ENCODE data around the gene COX7A2.

The COX7A2 gene

DNA sequence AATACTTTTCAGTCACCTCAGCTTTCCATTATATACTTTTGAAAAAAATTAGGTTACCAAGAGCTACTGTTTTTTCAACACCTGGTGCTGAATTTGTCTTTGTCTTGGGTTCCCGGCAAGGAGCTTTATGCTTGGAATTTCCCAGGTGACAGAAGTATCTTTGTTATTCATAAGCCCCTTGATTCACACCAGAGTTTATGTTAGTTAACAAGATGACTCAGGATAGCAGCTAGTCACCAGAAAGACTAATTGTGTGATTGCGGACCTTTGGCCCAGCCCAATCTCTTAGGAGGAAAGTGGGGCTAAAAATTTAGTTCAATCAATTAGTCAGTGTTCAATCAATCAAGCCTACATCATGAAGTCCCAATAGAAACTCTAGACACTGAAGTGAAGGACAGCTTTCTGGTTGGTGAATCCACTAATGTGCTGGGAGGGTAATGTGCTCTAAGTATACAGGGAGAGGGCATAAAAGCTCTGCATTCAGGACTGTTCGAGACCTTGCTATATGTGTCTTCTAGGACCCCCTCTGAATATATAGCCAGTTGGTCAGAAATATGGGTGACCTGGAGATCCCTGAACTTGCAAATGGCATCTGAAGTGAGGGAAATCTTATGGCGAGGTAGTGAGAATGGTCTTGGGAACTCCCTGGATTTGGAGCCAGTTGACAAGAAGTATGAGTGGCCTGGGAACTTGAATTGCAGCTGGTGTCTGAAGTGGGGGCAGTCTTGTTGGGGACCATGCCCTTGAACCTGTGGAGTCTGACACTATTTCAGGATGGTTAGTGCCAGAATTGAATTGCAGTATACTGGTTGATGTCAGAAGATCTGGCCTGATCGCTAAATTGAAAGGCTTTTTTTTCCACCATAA lies 24.8 kb upstream of the COX7A2 start:
- Histone ChIP-seq H3K9ac (ENCODE audit: low read length) (peak overlapping the region; percentile 44), H3K4me3 (ENCODE audit: low read length) (no peak overlapping the region), H3K4me1 (ENCODE audit: control insufficient read depth, insufficient read depth, low read length) (peaks cover 37% of the 10 kb centered on the region), H3K36me3 (ENCODE audit: control insufficient read depth, insufficient read depth, low read length, severe bottlenecking) (peaks cover 17% of the 10 kb centered on the region), H3K9me3 (ENCODE audit: control insufficient read depth, low read length) (no peaks in the 10 kb centered on the region), H3K27me3 (replicated peaks; ENCODE audit: control insufficient read depth, insufficient read depth, low read length) (no peaks in the 10 kb centered on the region)
- DNase-seq (ENCODE audit: low read depth): no peak

DNA sequence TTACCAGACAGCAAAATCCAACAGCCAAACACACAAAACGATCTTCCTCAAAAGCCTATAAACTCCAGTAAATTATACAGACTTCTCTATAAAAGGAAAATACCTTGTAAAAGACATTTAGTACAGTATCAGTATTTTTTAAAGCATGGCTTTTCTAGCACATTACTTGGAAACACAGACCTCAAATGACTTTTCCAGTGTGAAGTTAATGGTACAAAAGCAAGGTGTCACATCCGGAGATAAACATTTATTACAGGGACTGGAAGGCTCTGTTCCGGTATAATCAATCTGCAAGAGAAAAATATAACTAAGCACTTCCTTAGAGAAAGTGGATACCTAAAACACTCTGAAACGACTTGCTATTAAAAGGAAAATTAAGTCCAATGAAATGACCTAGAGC lies 23.9 kb upstream of the COX7A2 start:
- no peak overlapping the region for H3K4me3 ChIP-seq (ENCODE audit: low read length)
- peaks cover 22% of the 10 kb centered on the region for H3K36me3 ChIP-seq (ENCODE audit: control insufficient read depth, insufficient read depth, low read length, severe bottlenecking)
- H3K9me3 ChIP-seq (ENCODE audit: control insufficient read depth, low read length): no peaks in the 10 kb centered on the region
- peaks cover 28% of the 10 kb centered on the region for H3K4me1 ChIP-seq (ENCODE audit: control insufficient read depth, insufficient read depth, low read length)
- no peaks in the 10 kb centered on the region for H3K27me3 ChIP-seq (replicated peaks; ENCODE audit: control insufficient read depth, insufficient read depth, low read length)
- DNase-seq (ENCODE audit: low read depth): no peak
- peak overlapping the region; percentile 44 for H3K9ac ChIP-seq (ENCODE audit: low read length)

DNA sequence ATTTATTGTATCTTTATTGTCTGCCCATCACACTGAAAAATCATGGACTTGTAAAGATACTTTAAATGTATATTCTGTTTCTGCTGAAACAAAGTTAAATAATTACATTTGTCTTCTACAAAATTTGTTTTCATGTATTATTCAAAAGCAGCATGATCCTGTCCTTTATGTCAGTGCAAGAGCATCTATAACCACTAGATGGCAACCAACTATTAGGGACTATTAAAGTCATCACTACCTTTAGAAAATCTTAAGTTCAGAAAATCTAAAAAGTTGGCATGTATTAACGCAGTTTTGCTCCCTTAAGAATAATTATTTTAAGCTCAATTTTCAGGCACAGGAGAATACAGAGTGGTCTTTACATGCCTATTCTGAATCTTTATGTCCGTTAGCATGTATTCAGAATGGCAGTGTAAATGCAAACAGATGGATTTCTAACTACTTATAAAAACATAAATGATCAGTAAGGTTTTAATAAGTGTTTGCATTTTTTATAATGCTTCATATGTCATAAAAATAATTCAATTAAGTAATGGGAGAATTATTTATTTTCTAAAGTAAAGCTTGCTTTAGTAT lies 23.2 kb upstream of the COX7A2 start:
- Histone ChIP-seq H3K9ac (ENCODE audit: low read length) (peak overlapping the region; percentile 44), H3K36me3 (ENCODE audit: control insufficient read depth, insufficient read depth, low read length, severe bottlenecking) (peaks cover 23% of the 10 kb centered on the region), H3K4me3 (ENCODE audit: low read length) (no peak overlapping the region), H3K9me3 (ENCODE audit: control insufficient read depth, low read length) (no peaks in the 10 kb centered on the region), H3K27me3 (replicated peaks; ENCODE audit: control insufficient read depth, insufficient read depth, low read length) (no peaks in the 10 kb centered on the region), H3K4me1 (ENCODE audit: control insufficient read depth, insufficient read depth, low read length) (peaks cover 22% of the 10 kb centered on the region)
- peak; percentile 84 for DNase-seq (ENCODE audit: low read depth)

DNA sequence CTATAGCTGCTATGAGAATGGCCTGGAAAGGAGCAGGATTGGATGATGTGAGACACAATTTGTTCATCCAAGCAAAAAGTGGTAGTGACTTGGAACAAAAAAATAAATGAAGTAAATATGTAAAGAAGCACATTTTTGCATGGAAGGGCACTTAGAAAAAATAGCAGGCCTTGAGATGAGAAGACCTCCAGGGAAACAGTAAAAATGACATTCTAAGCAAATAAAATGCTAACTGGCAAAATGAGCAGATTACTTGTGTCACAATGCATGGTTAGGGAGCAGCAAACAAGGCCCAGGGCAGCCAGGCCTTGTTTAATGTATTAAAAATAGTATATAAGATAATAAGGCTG lies 19.8 kb upstream of the COX7A2 start:
- DNase-seq (ENCODE audit: low read depth): no peak
- Histone ChIP-seq H3K36me3 (ENCODE audit: control insufficient read depth, insufficient read depth, low read length, severe bottlenecking) (peaks cover 45% of the 10 kb centered on the region), H3K4me1 (ENCODE audit: control insufficient read depth, insufficient read depth, low read length) (peaks cover 16% of the 10 kb centered on the region), H3K9me3 (ENCODE audit: control insufficient read depth, low read length) (no peaks in the 10 kb centered on the region), H3K9ac (ENCODE audit: low read length) (peak overlapping the region; percentile 61), H3K27me3 (replicated peaks; ENCODE audit: control insufficient read depth, insufficient read depth, low read length) (no peaks in the 10 kb centered on the region), H3K4me3 (ENCODE audit: low read length) (no peak overlapping the region)

DNA sequence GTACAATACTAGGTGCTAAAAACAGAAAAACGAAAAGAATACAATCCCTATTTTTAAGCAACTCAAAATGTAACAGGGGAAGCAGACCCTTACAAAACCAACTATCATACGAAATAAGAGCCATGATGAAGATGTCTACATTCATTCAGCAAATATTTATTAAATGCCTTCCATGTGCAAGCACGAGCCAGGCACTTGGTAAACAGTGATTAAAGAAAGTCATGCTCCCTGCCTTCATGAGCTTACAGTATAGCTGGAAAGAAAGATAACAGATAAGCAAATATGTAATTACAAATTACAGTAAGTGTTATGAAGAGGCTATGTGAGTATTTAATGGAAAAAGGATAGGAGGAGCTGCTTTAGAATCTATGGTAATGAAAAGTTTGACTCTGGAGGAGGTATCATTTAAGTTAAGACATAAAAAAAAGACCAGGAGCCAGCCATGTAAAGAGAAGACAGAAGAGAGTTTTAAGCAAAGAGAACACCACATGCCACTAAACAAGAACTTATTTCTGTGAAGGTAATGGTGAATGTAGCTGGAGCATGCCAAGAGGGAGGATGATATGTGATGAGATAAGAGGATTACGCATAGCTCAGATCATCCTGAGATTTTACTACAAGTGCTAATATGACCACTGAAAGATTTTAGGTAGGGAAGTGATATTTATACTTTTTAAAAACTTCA lies 19.3 kb upstream of the COX7A2 start:
- Histone ChIP-seq H3K36me3 (ENCODE audit: control insufficient read depth, insufficient read depth, low read length, severe bottlenecking) (peaks cover 50% of the 10 kb centered on the region), H3K9me3 (ENCODE audit: control insufficient read depth, low read length) (no peaks in the 10 kb centered on the region), H3K4me1 (ENCODE audit: control insufficient read depth, insufficient read depth, low read length) (peaks cover 11% of the 10 kb centered on the region), H3K27me3 (replicated peaks; ENCODE audit: control insufficient read depth, insufficient read depth, low read length) (no peaks in the 10 kb centered on the region), H3K9ac (ENCODE audit: low read length) (peak overlapping the region; percentile 5), H3K4me3 (ENCODE audit: low read length) (no peak overlapping the region)
- DNase-seq (ENCODE audit: low read depth): no peak

DNA sequence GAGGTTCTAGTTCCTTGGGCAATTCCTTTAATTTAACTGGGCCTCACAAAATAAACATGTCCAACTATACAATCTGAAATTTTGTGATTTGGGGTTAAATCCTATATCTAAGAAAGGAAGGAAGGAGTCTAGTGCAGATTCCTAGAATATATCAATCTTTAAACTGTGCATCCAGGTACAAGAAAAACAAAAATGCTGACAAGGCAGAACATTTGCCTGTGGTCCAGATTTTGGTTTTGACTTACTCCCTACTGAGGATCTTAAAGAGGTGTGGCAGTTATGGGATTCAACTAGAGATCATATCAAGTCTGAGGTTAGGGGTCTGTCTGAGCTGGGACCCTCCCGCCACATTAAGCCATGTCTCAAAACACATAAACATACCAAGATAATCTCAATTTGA lies 17.7 kb upstream of the COX7A2 start:
- Histone ChIP-seq H3K4me3 (ENCODE audit: low read length) (no peak overlapping the region), H3K9me3 (ENCODE audit: control insufficient read depth, low read length) (no peaks in the 10 kb centered on the region), H3K27me3 (replicated peaks; ENCODE audit: control insufficient read depth, insufficient read depth, low read length) (no peaks in the 10 kb centered on the region), H3K36me3 (ENCODE audit: control insufficient read depth, insufficient read depth, low read length, severe bottlenecking) (peaks cover 60% of the 10 kb centered on the region), H3K4me1 (ENCODE audit: control insufficient read depth, insufficient read depth, low read length) (no peaks in the 10 kb centered on the region), H3K9ac (ENCODE audit: low read length) (no peak overlapping the region)
- DNase-seq (ENCODE audit: low read depth): no peak

DNA sequence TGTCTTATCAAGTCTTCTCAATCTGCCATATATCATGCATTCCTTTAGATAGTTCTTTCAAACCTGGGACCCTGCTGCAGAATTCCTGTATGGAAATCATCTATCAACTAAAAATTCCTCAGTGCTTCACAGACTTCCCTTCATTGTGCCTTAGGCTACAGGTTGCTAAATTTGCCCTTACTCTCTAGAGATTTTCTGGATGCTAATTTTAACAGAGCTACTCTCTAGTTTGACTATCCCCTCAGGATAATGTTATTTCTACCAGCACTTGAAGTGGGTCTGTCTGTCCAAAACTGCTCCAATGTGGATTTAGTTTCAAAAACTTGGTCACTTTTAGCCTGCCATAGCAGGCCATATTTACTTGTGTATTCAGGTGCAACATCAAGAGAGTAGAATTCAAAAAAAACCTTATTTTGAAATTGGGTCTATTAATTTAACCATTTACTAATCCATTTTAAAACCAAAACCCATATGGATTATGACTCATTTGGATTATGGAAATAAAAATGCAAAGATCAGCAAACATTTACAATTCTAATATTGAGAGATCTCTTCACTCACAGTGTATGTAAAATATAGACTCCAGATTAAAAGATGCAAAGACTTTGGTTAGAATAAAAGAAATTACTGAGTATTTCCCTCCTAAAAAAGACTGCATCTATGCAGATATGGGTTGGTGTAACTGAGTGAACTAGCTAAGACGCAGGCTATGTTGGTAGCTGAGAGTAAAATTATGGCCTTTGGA lies 13.9 kb upstream of the COX7A2 start:
- DNase-seq (ENCODE audit: low read depth): no peak
- H3K9me3 ChIP-seq (ENCODE audit: control insufficient read depth, low read length): no peaks in the 10 kb centered on the region
- peaks cover 76% of the 10 kb centered on the region for H3K36me3 ChIP-seq (ENCODE audit: control insufficient read depth, insufficient read depth, low read length, severe bottlenecking)
- H3K9ac ChIP-seq (ENCODE audit: low read length): no peak overlapping the region
- no peaks in the 10 kb centered on the region for H3K27me3 ChIP-seq (replicated peaks; ENCODE audit: control insufficient read depth, insufficient read depth, low read length)
- no peak overlapping the region for H3K4me3 ChIP-seq (ENCODE audit: low read length)
- H3K4me1 ChIP-seq (ENCODE audit: control insufficient read depth, insufficient read depth, low read length): no peaks in the 10 kb centered on the region

DNA sequence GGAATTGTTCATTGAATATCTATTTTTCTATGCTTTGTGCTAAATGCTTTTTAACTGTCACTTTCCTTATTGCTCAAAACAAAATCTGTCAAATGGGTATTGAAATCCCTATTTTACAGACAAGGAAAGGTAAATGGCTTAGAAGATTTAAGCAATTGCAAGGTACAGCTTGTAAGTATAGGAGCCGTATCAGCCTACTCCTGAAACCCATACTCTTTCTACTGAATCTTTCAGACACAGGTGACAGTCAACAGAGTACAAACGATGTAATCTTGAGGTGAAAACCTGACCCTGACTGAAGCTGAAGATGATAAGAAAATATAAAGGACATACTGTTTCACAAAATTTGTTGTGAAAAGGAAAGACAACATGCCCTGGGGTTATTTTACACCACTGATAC lies 7.0 kb upstream of the COX7A2 start:
- H3K9ac ChIP-seq (ENCODE audit: low read length): no peak overlapping the region
- H3K9me3 ChIP-seq (ENCODE audit: control insufficient read depth, low read length): no peaks in the 10 kb centered on the region
- H3K4me3 ChIP-seq (ENCODE audit: low read length): no peak overlapping the region
- H3K4me1 ChIP-seq (ENCODE audit: control insufficient read depth, insufficient read depth, low read length): peaks cover 6% of the 10 kb centered on the region
- DNase-seq (ENCODE audit: low read depth): no peak
- H3K36me3 ChIP-seq (ENCODE audit: control insufficient read depth, insufficient read depth, low read length, severe bottlenecking): peaks cover 23% of the 10 kb centered on the region
- no peaks in the 10 kb centered on the region for H3K27me3 ChIP-seq (replicated peaks; ENCODE audit: control insufficient read depth, insufficient read depth, low read length)

DNA sequence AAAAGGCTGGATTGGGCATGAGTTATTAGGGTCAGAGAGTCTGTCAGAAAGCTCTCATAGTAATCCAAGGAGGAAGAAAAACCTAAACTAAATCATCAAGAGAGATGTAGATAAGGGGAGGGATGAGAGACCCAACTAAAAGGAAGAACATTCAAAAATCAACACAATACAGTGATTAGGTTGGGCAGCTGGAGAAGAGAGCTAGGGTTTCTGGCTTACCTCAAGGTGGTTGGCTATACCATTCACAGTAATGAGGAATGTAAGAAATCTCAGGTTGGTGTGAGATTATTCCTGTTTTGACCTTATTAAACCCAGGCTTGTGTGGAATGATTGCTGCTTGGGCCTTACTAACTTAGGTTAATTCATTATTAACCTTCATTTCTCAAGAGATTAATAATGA lies 6.2 kb upstream of the COX7A2 start:
- no peak overlapping the region for H3K9ac ChIP-seq (ENCODE audit: low read length)
- peaks cover 7% of the 10 kb centered on the region for H3K4me1 ChIP-seq (ENCODE audit: control insufficient read depth, insufficient read depth, low read length)
- DNase-seq (ENCODE audit: low read depth): no peak
- H3K9me3 ChIP-seq (ENCODE audit: control insufficient read depth, low read length): no peaks in the 10 kb centered on the region
- no peak overlapping the region for H3K4me3 ChIP-seq (ENCODE audit: low read length)
- H3K27me3 ChIP-seq (replicated peaks; ENCODE audit: control insufficient read depth, insufficient read depth, low read length): no peaks in the 10 kb centered on the region
- H3K36me3 ChIP-seq (ENCODE audit: control insufficient read depth, insufficient read depth, low read length, severe bottlenecking): peaks cover 16% of the 10 kb centered on the region

DNA sequence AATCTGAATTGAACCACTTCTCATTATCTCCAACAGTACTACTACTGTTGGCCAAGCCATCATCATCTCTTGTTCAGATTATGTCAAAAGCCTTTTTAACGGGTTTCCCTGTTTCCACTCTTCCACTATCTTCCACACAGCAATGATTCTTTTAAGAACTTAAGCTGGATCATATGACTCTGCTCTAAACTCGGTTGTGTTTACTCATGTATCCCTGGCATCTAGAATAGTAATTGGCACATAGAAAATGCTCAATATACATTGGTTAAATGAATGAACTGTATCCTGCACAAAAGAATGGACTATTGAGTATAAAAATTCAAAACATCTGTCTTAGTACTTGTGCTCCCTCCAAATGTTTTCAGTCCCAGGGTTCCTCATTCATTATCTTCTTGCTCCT lies 2.8 kb upstream of the COX7A2 start:
- Histone ChIP-seq H3K27me3 (replicated peaks; ENCODE audit: control insufficient read depth, insufficient read depth, low read length) (no peaks in the 10 kb centered on the region), H3K4me3 (ENCODE audit: low read length) (no peak overlapping the region), H3K4me1 (ENCODE audit: control insufficient read depth, insufficient read depth, low read length) (peaks cover 17% of the 10 kb centered on the region)

DNA sequence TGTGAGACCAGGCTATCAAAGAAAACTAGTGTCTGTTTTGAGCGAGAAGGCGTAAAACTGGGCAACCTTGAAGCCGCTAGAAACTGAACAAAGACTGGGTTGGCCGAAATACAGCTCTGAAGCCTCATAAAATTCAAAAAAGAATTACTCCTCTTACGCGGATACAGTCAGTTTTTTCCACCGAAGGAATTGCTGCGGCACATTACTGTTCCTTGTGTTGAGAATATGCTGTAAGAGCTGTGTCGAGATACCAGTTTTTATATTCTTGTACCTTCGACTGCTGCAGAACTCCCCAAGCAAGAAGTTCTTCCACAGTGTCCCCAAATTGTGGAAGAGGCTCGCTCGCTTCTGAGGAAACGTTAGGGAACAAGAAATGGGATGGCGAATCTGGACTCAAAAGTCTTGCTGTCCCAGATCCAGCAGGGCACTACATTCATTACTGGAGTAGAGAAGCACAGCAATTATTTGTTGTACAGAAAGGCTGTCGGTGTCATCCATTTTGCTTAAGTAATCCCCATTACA lies 523 bp upstream of the COX7A2 start:
- peak overlapping the region; percentile 99 for H3K4me3 ChIP-seq (ENCODE audit: low read length)
- peak overlapping the region; percentile 96 for H3K9ac ChIP-seq (ENCODE audit: low read length)
- H3K27me3 ChIP-seq (replicated peaks; ENCODE audit: control insufficient read depth, insufficient read depth, low read length): no peaks in the 10 kb centered on the region
- no peaks in the 10 kb centered on the region for H3K9me3 ChIP-seq (ENCODE audit: control insufficient read depth, low read length)
- H3K4me1 ChIP-seq (ENCODE audit: control insufficient read depth, insufficient read depth, low read length): peaks cover 21% of the 10 kb centered on the region
- no peak for DNase-seq (ENCODE audit: low read depth)
- peaks cover 19% of the 10 kb centered on the region for H3K36me3 ChIP-seq (ENCODE audit: control insufficient read depth, insufficient read depth, low read length, severe bottlenecking)

More for the DNA sequence above, 2.8 kb upstream of the COX7A2 start:
- Histone ChIP-seq H3K36me3 (ENCODE audit: control insufficient read depth, insufficient read depth, low read length, severe bottlenecking) (no peaks in the 10 kb centered on the region), H3K9me3 (ENCODE audit: control insufficient read depth, low read length) (no peaks in the 10 kb centered on the region), H3K9ac (ENCODE audit: low read length) (no peak overlapping the region)
- peak; percentile 5 for DNase-seq (ENCODE audit: low read depth)
